Karpas-422 (cell line): ENCODE results near the gene APOBEC3H. TPM values are rescaled to one million over a fixed set of nuclear protein-coding genes. Genes with fewer than 3 reads are reported as not detected.

ENCODE experiments used
- DNase-seq: peaks from one replicate; pipeline ENCODE4 v3.0.0-alpha.2; 2015
- H2AFZ ChIP-seq: fragments of 200-600 bp; sonication (generic); 2 replicates; pipeline ENCODE4 v1.6.1; 2014; ENCODE audit warnings: antibody characterized with exemption, low read length, mixed read lengths
- H3K27ac ChIP-seq: fragments of 200-600 bp; sonication (generic); 2 replicates; pipeline ENCODE4 v1.5.1; 2014; ENCODE audit warnings: mild to moderate bottlenecking, low read length, moderate library complexity
- H3K27me3 ChIP-seq: fragments of 200-600 bp; sonication (generic); 2 replicates; pipeline ENCODE4 v1.6.1; 2014; ENCODE audit warnings: low read length, mixed read lengths
- H3K36me3 ChIP-seq: fragments of 200-600 bp; sonication (generic); 2 replicates; pipeline ENCODE4 v1.6.1; 2014; ENCODE audit warnings: low read length, mixed read lengths; ENCODE audit not compliant: insufficient read depth
- H3K4me1 ChIP-seq: fragments of 200-600 bp; sonication (generic); 2 replicates; pipeline ENCODE4 v1.6.1; 2014; ENCODE audit warnings: mild to moderate bottlenecking, low read length, mixed read lengths
- H3K4me2 ChIP-seq: fragments of 200-600 bp; sonication (generic); 2 replicates; pipeline ENCODE4 v1.6.1; 2014; ENCODE audit warnings: low read length, low read depth, mild to moderate bottlenecking; ENCODE audit not compliant: poor library complexity, severe bottlenecking
- H3K4me3 ChIP-seq: fragments of 200-600 bp; sonication (generic); 2 replicates; pipeline ENCODE4 v1.5.1; 2014; ENCODE audit warnings: mild to moderate bottlenecking, antibody characterized with exemption, low read length, mixed read lengths
- H3K79me2 ChIP-seq: fragments of 200-600 bp; sonication (generic); 2 replicates; pipeline ENCODE4 v1.6.1; 2014; ENCODE audit warnings: mild to moderate bottlenecking, low read length, mixed read lengths
- H3K9ac ChIP-seq: fragments of 200-600 bp; sonication (generic); 2 replicates; pipeline ENCODE4 v1.6.0; 2014; ENCODE audit warnings: low read length
- H3K9me2 ChIP-seq: fragments of 200-600 bp; sonication (generic), shearing (Covaris generic); replicated peaks from 2 replicates; pipeline ENCODE4 v1.6.0; 2014; ENCODE audit warnings: mild to moderate bottlenecking, low read length, moderate library complexity; ENCODE audit not compliant: insufficient read depth
- H3K9me3 ChIP-seq: fragments of 300-700, 200-600 bp; sonication (generic); 2 replicates; pipeline ENCODE4 v1.6.1; 2014; ENCODE audit warnings: low read length, mixed read lengths
- H4K20me1 ChIP-seq: fragments of 200-600 bp; sonication (generic); 2 replicates; pipeline ENCODE4 v1.6.1; 2014; ENCODE audit warnings: mild to moderate bottlenecking, antibody characterized with exemption, low read length, low read depth; ENCODE audit not compliant: insufficient read depth
- total RNA-seq: library from RNA; depleted of rRNA; stranded (reverse); fragments of >200 nt; shearing (Covaris generic); gene quantifications from 2 replicates; pipeline ENCODE4 v1.2.3, GENCODE V29; 2014; ENCODE audit warnings: low replicate concordance

Gene APOBEC3H
- total RNA-seq, 1 experiment from 2014 or later = not detected

DNA sequence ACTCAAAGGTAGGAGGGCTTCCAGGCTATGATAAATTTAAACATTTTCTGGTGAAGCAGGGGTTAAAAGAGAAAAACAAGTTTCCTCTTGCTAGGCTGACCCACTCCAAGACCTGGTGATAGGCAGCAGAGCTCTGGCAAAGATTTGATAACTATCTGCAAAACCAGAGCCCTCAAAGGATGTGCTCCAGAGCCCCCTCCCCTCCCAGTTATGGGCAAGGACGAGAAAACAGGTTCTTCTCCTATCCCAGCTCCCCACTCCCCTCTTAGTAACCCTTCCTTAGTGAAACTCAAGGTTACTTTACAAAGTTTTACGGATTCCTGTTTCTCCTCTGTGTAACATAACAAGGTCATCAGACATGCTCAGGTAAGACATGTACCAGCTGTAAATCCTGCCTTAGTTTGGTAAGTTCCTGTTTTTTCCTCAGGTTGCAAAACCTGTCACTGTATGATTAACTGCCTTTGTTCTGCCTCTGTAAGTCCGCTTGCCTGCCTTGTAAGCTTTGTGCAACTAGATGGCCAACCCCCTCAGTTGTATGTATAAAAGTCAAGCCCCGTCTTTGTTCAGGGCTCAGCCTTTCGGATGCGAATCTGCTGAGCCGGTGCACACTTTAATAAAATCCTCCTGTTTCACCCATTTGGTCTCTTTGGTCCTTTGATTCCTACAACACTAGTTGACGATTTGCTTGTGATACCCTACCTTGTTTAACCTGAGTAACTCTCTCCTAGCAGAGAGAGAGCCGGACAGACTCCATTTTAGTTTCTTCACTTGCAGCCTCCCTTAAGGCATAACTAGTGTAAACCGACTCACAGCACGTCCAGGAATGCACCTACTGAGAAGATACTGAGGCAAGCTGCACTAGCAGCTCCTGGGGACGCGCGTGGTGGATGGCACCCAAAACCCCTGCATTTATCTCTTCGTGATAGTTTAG lies 13.9 kb downstream of the APOBEC3H start:
- no peak overlapping the region for H3K4me2 ChIP-seq
- H3K4me1 ChIP-seq = peaks cover 24% of the 10 kb centered on the region
- H3K9ac ChIP-seq = no peak overlapping the region
- no peak overlapping the region for H3K27ac ChIP-seq
- H4K20me1 ChIP-seq = no peaks in the 10 kb centered on the region
- H3K36me3 ChIP-seq = no peaks in the 10 kb centered on the region
- DNase-seq = peak; percentile 70
- H2AFZ ChIP-seq = no peak overlapping the region
- H3K9me2 ChIP-seq = no peaks in the 10 kb centered on the region
- no peaks in the 10 kb centered on the region for H3K9me3 ChIP-seq
- no peaks in the 10 kb centered on the region for H3K27me3 ChIP-seq
- H3K4me3 ChIP-seq = no peak overlapping the region
- H3K79me2 ChIP-seq = no peaks in the 10 kb centered on the region

- H3K79me2 ChIP-seq = no peaks in the 10 kb centered on the region
- no peak overlapping the region for H3K4me2 ChIP-seq
- H3K9ac ChIP-seq = no peak overlapping the region
- no peaks in the 10 kb centered on the region for H4K20me1 ChIP-seq
- no peak overlapping the region for H3K4me3 ChIP-seq
- no peak overlapping the region for H3K27ac ChIP-seq
- no peak for DNase-seq
- H2AFZ ChIP-seq = no peak overlapping the region
- H3K9me2 ChIP-seq = no peaks in the 10 kb centered on the region
- no peaks in the 10 kb centered on the region for H3K9me3 ChIP-seq
- H3K27me3 ChIP-seq = no peaks in the 10 kb centered on the region
- H3K36me3 ChIP-seq = no peaks in the 10 kb centered on the region
- peaks cover 26% of the 10 kb centered on the region for H3K4me1 ChIP-seq
Observed at GRCh38 chr22:39114112-39114511, 17.1 kb downstream of the APOBEC3H start.

DNA sequence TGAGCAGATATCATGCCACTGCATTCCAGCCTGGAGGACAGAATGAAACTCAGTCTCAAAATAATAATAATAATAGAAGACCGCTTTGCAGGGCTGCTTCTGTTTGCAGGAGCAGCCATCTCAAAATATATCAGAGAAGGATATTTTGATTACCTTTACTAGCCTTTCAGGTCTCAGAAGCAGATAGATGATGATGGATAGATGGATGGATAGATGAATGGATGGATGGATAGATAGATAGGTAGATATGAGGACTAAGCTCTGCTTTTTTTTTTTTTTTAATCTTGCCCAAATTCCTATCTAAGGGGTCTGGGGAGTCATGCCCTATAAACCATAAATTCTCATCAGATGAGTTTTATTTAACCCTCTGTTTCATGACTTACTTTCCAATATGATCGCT lies 18.5 kb downstream of the APOBEC3H start:
- Histone ChIP-seq H3K4me3 (no peak overlapping the region), H3K4me1 (peaks cover 25% of the 10 kb centered on the region), H3K9me2 (no peaks in the 10 kb centered on the region), H3K9ac (no peak overlapping the region), H3K36me3 (no peaks in the 10 kb centered on the region), H3K4me2 (peak overlapping the region; percentile 43), H3K79me2 (no peaks in the 10 kb centered on the region), H3K27me3 (no peaks in the 10 kb centered on the region), H2AFZ (no peak overlapping the region), H3K27ac (no peak overlapping the region), H3K9me3 (no peaks in the 10 kb centered on the region), H4K20me1 (no peaks in the 10 kb centered on the region)
- DNase-seq = no peak

DNA sequence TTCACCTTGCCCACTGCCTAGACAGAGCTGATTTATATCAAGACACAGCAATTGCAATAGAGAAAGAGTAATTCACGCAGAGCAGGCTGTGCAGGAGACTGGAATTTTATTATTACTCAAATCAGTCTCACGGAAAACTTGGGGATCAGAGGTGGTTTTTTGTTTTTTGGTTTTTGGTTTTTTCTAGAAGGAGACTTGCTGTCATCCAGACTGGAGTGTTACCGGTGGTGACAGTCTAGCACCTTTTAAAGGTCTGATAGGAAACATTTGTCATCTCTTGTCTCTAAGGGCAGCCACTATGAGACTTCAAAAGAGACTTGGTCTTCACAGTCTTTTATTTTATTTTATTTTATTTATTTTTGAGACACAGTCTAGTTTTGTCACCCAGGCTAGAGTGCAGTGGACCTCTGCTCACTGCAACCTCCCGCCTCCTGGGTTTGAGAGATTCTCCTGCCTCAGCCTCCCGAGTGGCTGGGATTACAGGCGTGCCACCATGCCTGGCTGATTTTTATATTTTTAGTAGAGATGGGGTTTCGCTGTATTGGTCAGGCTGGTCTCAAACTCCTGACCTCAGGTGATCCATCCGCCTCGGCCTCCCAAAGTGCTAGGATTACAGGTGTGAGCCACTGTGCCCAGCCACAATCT lies 19.1 kb downstream of the APOBEC3H start:
- Histone ChIP-seq H2AFZ (no peak overlapping the region), H3K27me3 (no peaks in the 10 kb centered on the region), H3K36me3 (no peaks in the 10 kb centered on the region), H3K79me2 (no peaks in the 10 kb centered on the region), H3K27ac (no peak overlapping the region), H3K4me2 (no peak overlapping the region), H3K9ac (no peak overlapping the region), H3K4me1 (peaks cover 19% of the 10 kb centered on the region), H3K9me2 (no peaks in the 10 kb centered on the region), H3K4me3 (no peak overlapping the region), H4K20me1 (no peaks in the 10 kb centered on the region), H3K9me3 (no peaks in the 10 kb centered on the region)
- no peak for DNase-seq

DNA sequence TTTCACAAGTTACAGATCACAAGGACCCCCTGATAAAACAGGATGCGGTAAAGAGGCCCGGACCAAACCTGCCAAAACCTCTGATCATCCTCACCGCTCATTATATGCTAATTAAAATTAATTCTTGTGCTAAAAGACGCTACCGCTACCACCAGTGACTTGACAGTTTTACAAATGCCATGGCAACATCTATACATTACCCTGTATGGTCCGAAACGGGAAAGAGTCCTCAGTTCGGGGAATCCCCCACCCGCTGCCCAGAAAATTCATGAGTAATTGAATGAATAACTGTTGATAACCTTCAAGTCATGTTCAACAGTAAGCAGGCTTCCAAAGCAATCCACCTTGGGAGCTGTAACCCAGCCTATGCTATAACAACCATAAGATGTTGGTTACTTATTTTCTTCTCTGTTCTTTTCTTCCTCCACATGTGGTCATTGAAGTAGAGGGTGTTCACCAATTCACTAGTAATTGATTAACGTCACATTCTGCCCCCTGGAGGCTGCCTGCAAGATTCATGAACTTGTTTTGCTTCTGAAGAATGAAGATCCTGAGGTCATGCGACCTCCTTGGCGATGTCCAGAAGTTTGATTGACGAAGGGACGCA lies 20.6 kb downstream of the APOBEC3H start:
- no peak overlapping the region for H3K4me2 ChIP-seq
- H3K4me1 ChIP-seq = peaks cover 15% of the 10 kb centered on the region
- peak; percentile 82 for DNase-seq
- no peak overlapping the region for H3K9ac ChIP-seq
- no peaks in the 10 kb centered on the region for H3K36me3 ChIP-seq
- H3K4me3 ChIP-seq = no peak overlapping the region
- H3K79me2 ChIP-seq = no peaks in the 10 kb centered on the region
- H3K27ac ChIP-seq = no peak overlapping the region
- no peaks in the 10 kb centered on the region for H3K9me3 ChIP-seq
- no peaks in the 10 kb centered on the region for H3K9me2 ChIP-seq
- no peak overlapping the region for H2AFZ ChIP-seq
- no peaks in the 10 kb centered on the region for H3K27me3 ChIP-seq
- no peaks in the 10 kb centered on the region for H4K20me1 ChIP-seq

- Histone ChIP-seq H3K4me1 (peaks cover 1% of the 10 kb centered on the region), H3K9ac (no peak overlapping the region), H3K36me3 (no peaks in the 10 kb centered on the region), H4K20me1 (no peaks in the 10 kb centered on the region), H3K9me2 (no peaks in the 10 kb centered on the region), H3K9me3 (no peaks in the 10 kb centered on the region), H3K27ac (no peak overlapping the region), H3K27me3 (no peaks in the 10 kb centered on the region), H3K4me3 (no peak overlapping the region), H2AFZ (no peak overlapping the region), H3K4me2 (no peak overlapping the region), H3K79me2 (no peaks in the 10 kb centered on the region)
- no peak for DNase-seq
Observed at GRCh38 chr22:39120983-39121382, 23.9 kb downstream of the APOBEC3H start.

DNA sequence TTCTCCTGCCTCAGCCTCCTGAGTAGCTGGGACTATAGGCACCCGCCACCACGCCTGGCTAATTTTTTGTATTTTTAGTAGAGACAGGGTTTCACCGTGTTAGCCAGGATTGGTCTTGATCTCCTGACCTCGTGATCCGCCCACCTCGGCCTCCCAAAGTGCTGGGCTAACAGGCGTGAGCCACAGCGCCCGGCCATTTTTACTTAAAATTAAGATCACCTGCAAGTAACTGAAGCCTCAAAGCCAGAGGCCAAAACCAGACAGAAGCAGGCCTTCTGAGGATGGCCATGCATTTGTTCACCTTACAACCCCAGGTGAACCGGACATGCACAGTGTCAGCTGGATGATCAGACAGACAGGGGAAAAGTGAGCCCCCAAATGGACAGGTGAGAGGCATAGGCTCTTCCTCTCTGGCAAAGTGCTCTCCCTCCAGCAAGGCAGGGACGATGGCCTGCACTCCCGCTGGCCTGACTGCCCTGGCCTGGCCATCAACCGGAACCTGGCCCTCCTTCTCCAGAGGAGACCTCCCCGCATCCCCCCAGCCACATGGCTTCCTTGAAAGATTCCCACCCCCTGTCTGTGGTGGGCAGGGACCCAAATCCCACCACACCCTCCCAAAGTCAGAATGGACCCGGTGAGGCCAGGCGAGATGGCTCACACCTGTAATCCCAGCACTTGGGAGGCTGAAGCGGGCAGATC lies 25.9 kb downstream of the APOBEC3H start:
- H3K27me3 ChIP-seq = no peaks in the 10 kb centered on the region
- no peak overlapping the region for H3K27ac ChIP-seq
- H3K4me3 ChIP-seq = no peak overlapping the region
- no peak overlapping the region for H3K4me2 ChIP-seq
- H3K36me3 ChIP-seq = no peaks in the 10 kb centered on the region
- DNase-seq = no peak
- H3K9ac ChIP-seq = no peak overlapping the region
- no peak overlapping the region for H2AFZ ChIP-seq
- H3K4me1 ChIP-seq = no peaks in the 10 kb centered on the region
- no peaks in the 10 kb centered on the region for H3K9me3 ChIP-seq
- H3K79me2 ChIP-seq = no peaks in the 10 kb centered on the region
- H4K20me1 ChIP-seq = no peaks in the 10 kb centered on the region
- no peaks in the 10 kb centered on the region for H3K9me2 ChIP-seq
